Measurements from ENCODE around the gene TCP10L. TPM values are rescaled to one million over a fixed set of nuclear protein-coding genes. Genes with fewer than 3 reads are reported as not detected.

TCP10L gene
- total RNA-seq, 1 donor from 2014 or later, result 1.1 TPM

DNA sequence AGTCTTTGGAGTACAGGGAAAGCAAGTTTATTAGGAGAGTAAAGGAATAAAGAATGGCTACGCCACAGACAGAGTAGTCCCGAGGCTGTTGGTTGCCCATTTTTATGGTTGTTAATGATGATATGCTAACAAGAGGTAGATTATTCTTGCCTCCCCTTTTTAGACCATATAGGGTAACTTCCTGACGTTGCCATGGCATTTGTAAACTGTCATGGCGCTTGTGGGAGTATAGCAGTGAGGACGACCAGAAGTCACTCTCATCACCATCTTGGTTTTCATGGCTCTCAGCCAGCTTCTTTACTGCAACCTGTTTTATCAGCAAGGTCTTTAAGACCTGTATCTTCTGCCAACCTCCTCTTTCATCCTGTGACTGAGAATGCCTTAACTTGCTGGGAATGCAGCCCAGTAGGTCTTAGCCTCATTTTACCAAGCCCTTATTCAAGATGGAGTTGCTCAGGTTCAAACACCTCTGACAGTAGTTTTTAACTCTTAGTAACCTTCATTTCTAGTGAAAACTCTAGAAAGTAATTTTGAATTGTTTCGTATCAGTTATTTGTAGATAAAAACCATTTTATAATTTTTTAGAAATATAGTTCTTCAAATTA, 26.2 kb downstream of the TCP10L start:
- Histone ChIP-seq H3K4me3 (ENCODE audit: low read depth, low read length) (no peak overlapping the region), H3K27me3 (ENCODE audit: control insufficient read depth, insufficient read depth, low read length) (no peaks in the 10 kb centered on the region), H3K36me3 (ENCODE audit: control insufficient read depth, insufficient read depth, low read length) (no peaks in the 10 kb centered on the region)
- TF ChIP-seq, protein P1, sequence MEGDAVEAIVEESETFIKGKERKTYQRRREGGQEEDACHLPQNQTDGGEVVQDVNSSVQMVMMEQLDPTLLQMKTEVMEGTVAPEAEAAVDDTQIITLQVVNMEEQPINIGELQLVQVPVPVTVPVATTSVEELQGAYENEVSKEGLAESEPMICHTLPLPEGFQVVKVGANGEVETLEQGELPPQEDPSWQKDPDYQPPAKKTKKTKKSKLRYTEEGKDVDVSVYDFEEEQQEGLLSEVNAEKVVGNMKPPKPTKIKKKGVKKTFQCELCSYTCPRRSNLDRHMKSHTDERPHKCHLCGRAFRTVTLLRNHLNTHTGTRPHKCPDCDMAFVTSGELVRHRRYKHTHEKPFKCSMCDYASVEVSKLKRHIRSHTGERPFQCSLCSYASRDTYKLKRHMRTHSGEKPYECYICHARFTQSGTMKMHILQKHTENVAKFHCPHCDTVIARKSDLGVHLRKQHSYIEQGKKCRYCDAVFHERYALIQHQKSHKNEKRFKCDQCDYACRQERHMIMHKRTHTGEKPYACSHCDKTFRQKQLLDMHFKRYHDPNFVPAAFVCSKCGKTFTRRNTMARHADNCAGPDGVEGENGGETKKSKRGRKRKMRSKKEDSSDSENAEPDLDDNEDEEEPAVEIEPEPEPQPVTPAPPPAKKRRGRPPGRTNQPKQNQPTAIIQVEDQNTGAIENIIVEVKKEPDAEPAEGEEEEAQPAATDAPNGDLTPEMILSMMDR (IDR thresholded peaks at IDR 0.05; ENCODE audit: insufficient read depth, low read length, poor library complexity, severe bottlenecking), result no peak
- DNase-seq (ENCODE audit: low read depth), result no peak

DNA sequence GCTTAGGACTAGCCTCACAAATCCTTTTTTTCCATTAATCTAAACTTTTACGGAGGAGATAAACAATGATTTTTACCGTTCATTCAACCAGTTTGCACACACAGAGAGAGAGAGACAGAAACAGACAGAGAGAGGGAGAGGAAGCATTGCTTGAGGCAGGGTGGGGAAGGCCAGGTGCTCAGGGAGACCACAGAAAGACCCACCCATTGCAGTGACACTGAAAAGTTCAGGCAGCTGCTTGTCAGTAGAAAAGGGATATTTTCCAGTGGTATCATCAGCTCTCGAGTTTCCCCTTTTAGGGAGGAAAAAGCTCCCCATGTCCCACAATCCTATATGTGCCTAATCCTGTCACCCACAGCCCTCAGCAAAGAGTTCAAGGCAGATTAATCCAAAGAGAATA, 27.2 kb downstream of the TCP10L start:
- TF ChIP-seq, protein P1 (IDR thresholded peaks at IDR 0.05; ENCODE audit: insufficient read depth, low read length, poor library complexity, severe bottlenecking), result no peak
- no peak for DNase-seq (ENCODE audit: low read depth)
- H3K36me3 ChIP-seq (ENCODE audit: control insufficient read depth, insufficient read depth, low read length), result no peaks in the 10 kb centered on the region
- no peak overlapping the region for H3K4me3 ChIP-seq (ENCODE audit: low read depth, low read length)
- no peaks in the 10 kb centered on the region for H3K27me3 ChIP-seq (ENCODE audit: control insufficient read depth, insufficient read depth, low read length)

DNA sequence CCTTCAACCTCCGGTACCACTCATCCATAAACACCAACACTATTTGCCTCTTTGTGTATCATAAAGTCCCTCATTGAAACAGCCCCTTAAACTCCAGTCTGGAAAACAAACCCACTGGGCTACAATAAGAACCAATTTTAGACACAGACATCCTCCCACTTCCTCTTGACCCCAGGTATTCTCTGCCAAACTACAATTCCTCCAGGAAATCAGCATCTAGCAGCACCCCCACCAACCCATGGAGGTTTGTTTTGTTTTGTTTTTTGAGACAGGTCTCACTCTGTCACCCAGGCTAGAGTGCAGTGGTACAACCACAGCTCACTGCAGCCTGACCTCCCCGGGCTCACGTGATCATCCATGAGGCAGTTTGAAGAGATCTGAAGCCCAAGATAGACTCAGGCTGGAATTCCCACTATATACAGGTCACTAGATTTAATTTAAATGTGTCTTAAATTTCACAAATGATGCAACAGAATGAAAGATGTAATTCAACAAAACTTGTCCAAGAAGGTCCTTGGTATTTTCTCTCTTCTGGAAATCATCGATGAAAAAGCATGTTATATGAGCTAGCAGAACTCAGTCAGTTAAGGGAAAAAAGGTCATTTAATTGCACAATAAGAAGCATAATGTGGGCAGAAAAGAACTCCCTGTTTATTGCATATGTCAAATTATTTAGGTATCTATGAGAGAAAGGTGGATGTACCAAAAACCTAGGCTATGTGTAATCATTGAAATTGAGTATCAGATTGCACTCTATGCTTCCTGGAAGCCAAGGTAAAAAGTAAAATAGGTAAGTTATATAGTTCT, 30.3 kb downstream of the TCP10L start:
- Histone ChIP-seq H3K36me3 (ENCODE audit: control insufficient read depth, insufficient read depth, low read length) (no peaks in the 10 kb centered on the region), H3K27me3 (ENCODE audit: control insufficient read depth, insufficient read depth, low read length) (no peaks in the 10 kb centered on the region), H3K4me3 (ENCODE audit: low read depth, low read length) (no peak overlapping the region)
- DNase-seq (ENCODE audit: low read depth), result no peak
- TF ChIP-seq, protein P1 (IDR thresholded peaks at IDR 0.05; ENCODE audit: insufficient read depth, low read length, poor library complexity, severe bottlenecking), result no peak

DNA sequence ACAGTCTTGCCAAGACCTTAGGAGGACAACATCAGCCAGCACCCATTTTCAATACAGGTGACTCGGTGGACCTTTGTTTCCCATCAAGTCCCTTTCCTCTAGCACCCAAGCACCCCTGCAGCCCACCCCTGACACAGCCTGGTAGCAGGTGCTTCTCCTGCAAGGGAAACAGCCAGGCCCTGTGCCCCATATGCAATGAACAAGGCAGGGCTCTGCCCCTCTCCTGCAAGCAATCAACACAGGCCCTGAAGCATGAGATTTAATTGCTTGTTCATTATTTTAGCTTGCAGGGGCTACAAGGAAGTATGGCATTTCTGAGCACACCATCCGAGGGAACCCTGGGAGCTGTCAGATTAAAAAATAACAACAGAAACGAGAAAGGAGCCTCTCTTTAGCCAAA, 35.4 kb downstream of the TCP10L start:
- H3K4me3 ChIP-seq (ENCODE audit: low read depth, low read length), result no peak overlapping the region
- H3K36me3 ChIP-seq (ENCODE audit: control insufficient read depth, insufficient read depth, low read length), result no peaks in the 10 kb centered on the region
- no peaks in the 10 kb centered on the region for H3K27me3 ChIP-seq (ENCODE audit: control insufficient read depth, insufficient read depth, low read length)
- no peak for DNase-seq (ENCODE audit: low read depth)
- TF ChIP-seq, protein P1 (IDR thresholded peaks at IDR 0.05; ENCODE audit: insufficient read depth, low read length, poor library complexity, severe bottlenecking), result no peak

DNA sequence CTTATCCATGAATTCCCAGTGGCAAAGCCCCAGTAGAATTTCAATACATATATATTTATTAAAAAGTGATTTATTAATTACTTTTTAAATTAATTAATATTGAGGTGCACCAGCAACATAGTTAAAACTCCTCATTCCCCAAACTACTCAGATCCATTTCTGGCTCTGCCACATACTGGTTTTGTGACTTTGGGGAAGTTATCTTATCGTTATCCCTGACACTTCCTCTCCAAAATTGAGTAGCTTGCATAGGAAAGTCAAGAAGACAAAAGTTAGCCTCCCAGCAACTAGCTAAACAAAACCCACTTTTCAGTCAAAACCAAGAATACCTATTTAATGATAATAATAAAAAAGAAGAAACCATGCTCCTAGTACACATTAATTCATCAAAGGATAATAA, 35.9 kb downstream of the TCP10L start:
- TF ChIP-seq, protein P1 (IDR thresholded peaks at IDR 0.05; ENCODE audit: insufficient read depth, low read length, poor library complexity, severe bottlenecking), result no peak
- Histone ChIP-seq H3K4me3 (ENCODE audit: low read depth, low read length) (no peak overlapping the region), H3K36me3 (ENCODE audit: control insufficient read depth, insufficient read depth, low read length) (no peaks in the 10 kb centered on the region), H3K27me3 (ENCODE audit: control insufficient read depth, insufficient read depth, low read length) (no peaks in the 10 kb centered on the region)
- DNase-seq (ENCODE audit: low read depth), result no peak
